ENCODE results near the gene ATP13A1.

- no peak for TF ChIP-seq CTCF (conservative IDR thresholded peaks at IDR 0.05)
- TF ChIP-seq EZH2 (IDR thresholded peaks at IDR 0.05; ENCODE audit: low read depth): no peak
Measured at GRCh38 chr19:19691683-19692082, 28.2 kb upstream of the ATP13A1 start.
